NCI-H1694 (cell line): ENCODE results near the gene OR51T1.
"Not testable (repeated sequence)": the region's sequence is repeated elsewhere in the genome, so short reads cannot be mapped to it uniquely, and the experiment has no call there.

ENCODE experiments used
- DNase-seq: peaks from one replicate; lab custom pipeline; 2025; lab: John Stamatoyannopoulos, UW

The OR51T1 gene, protein sequence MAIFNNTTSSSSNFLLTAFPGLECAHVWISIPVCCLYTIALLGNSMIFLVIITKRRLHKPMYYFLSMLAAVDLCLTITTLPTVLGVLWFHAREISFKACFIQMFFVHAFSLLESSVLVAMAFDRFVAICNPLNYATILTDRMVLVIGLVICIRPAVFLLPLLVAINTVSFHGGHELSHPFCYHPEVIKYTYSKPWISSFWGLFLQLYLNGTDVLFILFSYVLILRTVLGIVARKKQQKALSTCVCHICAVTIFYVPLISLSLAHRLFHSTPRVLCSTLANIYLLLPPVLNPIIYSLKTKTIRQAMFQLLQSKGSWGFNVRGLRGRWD

DNA sequence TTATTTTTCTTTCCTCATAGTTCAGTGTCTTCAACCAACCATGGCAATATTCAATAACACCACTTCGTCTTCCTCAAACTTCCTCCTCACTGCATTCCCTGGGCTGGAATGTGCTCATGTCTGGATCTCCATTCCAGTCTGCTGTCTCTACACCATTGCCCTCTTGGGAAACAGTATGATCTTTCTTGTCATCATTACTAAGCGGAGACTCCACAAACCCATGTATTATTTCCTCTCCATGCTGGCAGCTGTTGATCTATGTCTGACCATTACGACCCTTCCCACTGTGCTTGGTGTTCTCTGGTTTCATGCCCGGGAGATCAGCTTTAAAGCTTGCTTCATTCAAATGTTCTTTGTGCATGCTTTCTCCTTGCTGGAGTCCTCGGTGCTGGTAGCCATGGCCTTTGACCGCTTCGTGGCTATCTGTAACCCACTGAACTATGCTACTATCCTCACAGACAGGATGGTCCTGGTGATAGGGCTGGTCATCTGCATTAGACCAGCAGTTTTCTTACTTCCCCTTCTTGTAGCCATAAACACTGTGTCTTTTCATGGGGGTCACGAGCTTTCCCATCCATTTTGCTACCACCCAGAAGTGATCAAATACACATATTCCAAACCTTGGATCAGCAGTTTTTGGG lies at the start of gene OR51T1:
OR51T1 (plus strand) TSS at position 41 of the 641 bp plus-strand sequence; CDS start at position 41, 0 bp downstream.
- no peak for DNase-seq

- DNase-seq = no peak
Measured at GRCh38 chr11:4839851-4840549, 41.7 kb upstream of the OR51T1 start.

DNA sequence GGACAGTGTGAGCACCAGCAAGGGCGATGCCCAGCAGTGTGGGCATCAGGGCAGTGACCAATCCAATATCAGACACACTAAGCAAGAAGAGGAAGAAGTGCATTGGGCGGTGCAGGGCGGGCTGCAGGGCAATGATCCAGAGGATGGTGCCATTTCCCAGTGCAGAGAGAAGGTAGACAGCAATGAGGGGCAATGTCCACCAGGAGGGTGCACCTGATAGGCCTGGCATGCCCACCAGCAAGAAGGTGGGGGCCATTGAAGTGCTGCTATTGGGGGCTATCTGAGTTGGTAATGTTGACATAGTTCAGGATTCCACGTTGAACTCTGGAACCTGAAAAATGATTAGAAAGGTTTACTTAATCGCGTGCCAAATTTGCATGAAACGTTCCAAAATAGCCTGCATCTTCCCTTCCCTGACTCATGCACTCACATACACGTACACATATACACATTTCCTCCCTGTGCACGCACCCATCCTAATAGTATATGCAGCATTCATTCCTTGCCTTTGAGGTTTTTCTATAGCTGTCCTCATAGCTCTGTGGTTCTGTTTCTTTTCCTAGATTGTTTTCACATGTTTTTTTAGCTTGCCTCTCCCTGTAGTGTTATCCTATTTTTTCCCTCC lies 32.7 kb upstream of the OR51T1 start, which contains the start of gene OR51S1:
OR51S1 (minus strand) TSS at position 301 of the 625 bp plus-strand sequence; CDS start at position 301, 0 bp downstream.
- DNase-seq = no peak

GRCh38 chr11:4851033-4851432 lies 30.7 kb upstream of the OR51T1 start:
- DNase-seq = no peak

GRCh38 chr11:4854286-4854685 lies 27.4 kb upstream of the OR51T1 start:
- not testable (repeated sequence) for DNase-seq

- no peak for DNase-seq
Measured at GRCh38 chr11:4862447-4863236, 19.1 kb upstream of the OR51T1 start.

DNA sequence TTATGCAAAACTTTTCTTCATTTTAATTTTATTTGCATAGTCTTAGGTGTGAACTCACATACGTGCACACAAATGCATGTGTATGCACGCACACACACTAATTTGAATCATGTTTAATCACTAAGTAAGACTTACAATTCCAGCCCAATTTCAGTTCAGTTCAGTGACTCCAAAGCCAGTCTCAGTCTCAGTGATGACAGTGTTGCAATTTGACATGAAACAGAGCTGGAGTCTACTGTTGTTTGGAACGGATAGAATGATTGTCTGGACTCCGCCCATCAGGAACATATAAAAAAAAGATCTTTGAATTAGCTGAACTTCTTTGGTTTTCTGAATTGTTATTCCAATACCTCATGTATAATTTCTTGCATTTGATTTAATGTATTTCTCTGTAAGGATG lies 17.8 kb upstream of the OR51T1 start:
- DNase-seq = no peak

GRCh38 chr11:4865855-4866254 lies 15.8 kb upstream of the OR51T1 start:
- DNase-seq = no peak

- no peak for DNase-seq
Measured at GRCh38 chr11:4881188-4881587, 512 bp upstream of the OR51T1 start.

GRCh38 chr11:4882543-4882942 lies 843 bp downstream of the OR51T1 start:
- DNase-seq = no peak

DNA sequence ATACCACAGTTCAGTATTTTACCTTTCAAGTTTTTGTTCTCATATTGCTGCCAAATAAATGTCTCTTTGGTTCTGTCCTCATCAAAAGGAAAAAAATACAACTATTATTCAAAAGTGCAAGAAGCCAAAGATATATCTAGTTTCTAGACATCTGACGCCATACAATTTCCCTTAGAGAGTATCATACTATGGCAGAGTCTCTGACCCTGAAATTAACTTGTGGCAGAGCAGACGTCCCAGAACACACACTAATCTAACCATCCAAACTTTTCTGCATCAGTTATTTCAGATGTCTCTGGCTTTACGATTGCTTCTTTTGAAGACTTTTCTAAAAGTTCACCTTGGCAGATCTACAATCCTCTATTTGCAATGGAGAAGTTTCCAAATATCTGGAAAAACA lies 2.7 kb downstream of the OR51T1 start:
- no peak for DNase-seq

DNA sequence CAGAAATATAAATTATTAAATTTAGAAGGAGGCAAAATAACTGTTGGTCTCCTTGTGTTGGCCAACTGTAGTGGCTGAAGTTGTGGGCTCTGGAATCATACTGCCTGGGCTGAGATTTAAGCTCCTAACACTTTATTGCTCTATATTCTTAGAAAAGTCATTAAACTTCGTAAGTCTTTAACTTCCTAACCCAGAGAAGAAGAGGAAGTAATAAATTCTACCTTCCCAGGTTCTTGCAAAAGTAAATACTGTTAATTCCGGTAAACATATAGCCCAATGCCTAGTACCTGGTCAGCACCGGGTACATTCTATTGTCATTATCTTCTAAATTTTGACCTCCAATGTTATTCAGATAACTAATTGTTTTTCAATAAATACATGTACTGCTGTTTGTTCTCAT lies 4.5 kb downstream of the OR51T1 start:
- DNase-seq = no peak

DNA sequence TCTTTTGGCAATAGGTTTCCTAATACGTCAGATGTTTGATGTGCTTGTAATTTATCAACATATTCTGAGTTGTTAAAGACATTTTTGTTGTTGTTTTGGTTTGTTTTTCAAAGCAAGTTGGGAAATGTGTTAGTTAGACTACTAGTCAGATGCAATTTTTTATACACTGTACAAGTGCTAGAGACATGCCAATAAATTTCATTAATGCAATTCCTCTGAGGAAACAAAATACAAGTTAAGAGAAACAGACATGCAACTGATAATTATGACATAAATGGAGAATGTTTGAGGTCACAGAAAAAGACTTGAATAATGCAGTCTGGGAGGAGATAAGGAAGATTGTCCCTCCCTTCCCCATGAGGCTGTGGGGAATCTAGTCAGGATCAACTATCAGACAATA lies 5.9 kb downstream of the OR51T1 start:
- DNase-seq = no peak

GRCh38 chr11:4890279-4890678 lies 8.6 kb downstream of the OR51T1 start:
- no peak for DNase-seq

DNA sequence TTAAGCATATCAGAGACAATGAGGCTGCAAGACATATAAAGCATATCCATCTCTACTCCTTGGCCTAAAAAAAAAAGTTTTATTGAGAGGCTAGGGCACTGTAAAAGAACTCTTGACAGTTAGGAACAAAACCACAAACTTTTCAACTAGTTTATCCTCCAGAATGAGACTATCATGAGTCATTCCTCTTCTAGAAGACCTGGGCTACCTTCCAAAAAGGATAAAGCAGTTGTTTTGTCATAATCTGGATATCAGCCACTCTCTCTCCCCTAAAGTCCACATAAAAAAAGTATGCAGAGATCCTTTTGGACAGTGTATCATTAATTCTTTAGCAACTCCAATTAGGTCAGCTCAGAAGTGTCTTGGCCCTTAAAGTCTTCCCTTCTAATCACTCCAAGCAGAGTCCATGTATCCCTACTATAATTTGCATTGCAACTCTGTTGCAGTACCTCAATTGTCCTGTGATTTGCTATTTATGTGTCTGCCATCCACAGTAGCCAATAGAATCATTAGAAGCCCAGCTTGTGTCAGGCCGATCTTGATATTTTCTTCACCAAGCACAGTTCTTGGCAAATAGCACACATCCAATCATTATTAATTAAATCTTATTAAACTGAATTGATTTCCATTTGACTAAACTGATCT lies 10.4 kb downstream of the OR51T1 start:
- DNase-seq = no peak

GRCh38 chr11:4903484-4903883 lies 21.8 kb downstream of the OR51T1 start, which contains the start of gene OR51A7:
OR51A7 (plus strand) TSS chr11:4903783; CDS start chr11:4907370, 3,587 bp downstream.
- no peak for DNase-seq

- no peak for DNase-seq
Measured at GRCh38 chr11:4916581-4916980, 34.9 kb downstream of the OR51T1 start.

- DNase-seq = no peak
Measured at GRCh38 chr11:4919250-4919649, 37.5 kb downstream of the OR51T1 start, which contains the start of gene OR51G2. OR51G2 (minus strand) TSS chr11:4919350; CDS start chr11:4915663, 3,687 bp downstream.

DNA sequence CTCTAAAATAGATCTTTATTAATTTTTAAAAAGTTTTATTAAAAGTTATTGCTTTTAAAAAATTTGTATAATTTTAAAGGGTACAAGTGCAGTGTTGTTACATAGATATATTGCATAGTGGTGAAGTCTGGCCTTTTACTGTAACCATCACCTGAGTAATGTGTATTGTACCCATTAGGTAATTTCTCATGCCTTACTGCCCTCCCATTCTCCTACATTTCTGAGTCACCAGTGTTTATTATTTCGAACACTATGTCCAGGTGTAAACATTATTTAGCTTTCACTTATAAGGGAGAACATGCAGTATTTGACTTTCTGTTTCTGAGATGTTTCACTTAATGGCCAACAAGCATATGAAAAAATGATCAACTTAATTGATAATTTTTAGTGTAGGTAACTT lies 40.1 kb downstream of the OR51T1 start:
- no peak for DNase-seq

DNA sequence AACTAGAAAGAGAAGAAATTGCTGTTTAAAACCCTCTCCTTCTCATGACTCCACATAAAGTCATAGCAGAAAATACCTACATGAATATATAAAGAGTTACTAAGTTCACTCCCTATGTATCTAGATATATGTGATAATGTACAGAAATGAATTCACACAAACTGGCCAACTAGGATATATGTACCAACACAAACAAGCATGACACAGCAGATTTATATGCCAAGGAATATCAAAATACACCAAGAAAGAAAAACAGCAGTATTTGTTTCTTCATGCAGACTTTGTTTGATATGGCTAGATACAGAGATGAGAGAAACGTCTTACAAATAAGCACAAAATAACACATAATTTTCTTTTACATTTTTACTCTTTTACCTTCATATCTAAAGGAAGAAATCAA lies 40.6 kb downstream of the OR51T1 start:
- DNase-seq = no peak

- DNase-seq = no peak
Measured at GRCh38 chr11:4924239-4924638, 42.5 kb downstream of the OR51T1 start, which contains the start of gene OR51G1. OR51G1 (minus strand) TSS chr11:4924339; CDS start chr11:4924339, 0 bp downstream.
